Natural killer cell (primary cell): ENCODE measurements around the gene ICA1. TPM values are rescaled to one million over a fixed set of nuclear protein-coding genes. Genes with fewer than 3 reads are reported as not detected.
A peak's percentile ranks its signal among the peaks of the same experiment; 100 is the strongest.

Experiments used
- ATAC-seq, 3 donors: fragments of 150-1000 bp in 2 of 3; fragments of 200-7000 bp in 1 of 3; cut with Tn5 transposase; 1 replicate in 1 of 3; 2 replicates in 2 of 3; pipeline ENCODE4 v1.10.0; 2021; ENCODE audit warnings: mild to moderate bottlenecking in 2 of 3, moderate library complexity in 2 of 3
- DNase-seq, 2 donors: peaks; one replicate each; pipeline versions ENCODE4 v3.0.0 to v3.0.0-alpha.2; 2013 to 2021; ENCODE audit warnings: mixed read lengths in 1 of 2
- H3K27ac ChIP-seq: one replicate; pipeline ENCODE4 v1.5.1; 2013; ENCODE audit warnings: mild to moderate bottlenecking, low read length
- H3K27me3 ChIP-seq: one replicate; pipeline ENCODE4 v1.6.1; 2013; ENCODE audit warnings: low read length; ENCODE audit not compliant: control insufficient read depth, insufficient read depth
- H3K36me3 ChIP-seq: one replicate; pipeline ENCODE4 v1.6.1; 2013; ENCODE audit warnings: low read length; ENCODE audit not compliant: control insufficient read depth, insufficient read depth
- H3K4me1 ChIP-seq: one replicate; pipeline ENCODE4 v1.6.1; 2013; ENCODE audit warnings: low read length; ENCODE audit not compliant: control insufficient read depth, insufficient read depth
- H3K4me3 ChIP-seq: one replicate; pipeline ENCODE4 v1.5.1; 2013; ENCODE audit warnings: low read length
- H3K9me3 ChIP-seq: one replicate; pipeline ENCODE4 v1.6.1; 2013; ENCODE audit warnings: low read length; ENCODE audit not compliant: control insufficient read depth, insufficient read depth
- H3K27ac Mint-ChIP-seq, 2 donors: one replicate each; pipeline ENCODE4 v1.8.0; 2022; ENCODE audit warnings: mild to moderate bottlenecking in 2 of 2, mixed read lengths in 2 of 2, moderate library complexity in 1 of 2
- H3K27me3 Mint-ChIP-seq, 2 donors: one replicate each; pipeline ENCODE4 v1.8.0; 2022; ENCODE audit warnings: low read depth in 2 of 2, mixed read lengths in 2 of 2
- H3K36me3 Mint-ChIP-seq: one replicate; pipeline ENCODE4 v1.8.0; 2022; ENCODE audit warnings: mixed read lengths
- H3K4me1 Mint-ChIP-seq, 2 donors: one replicate each; pipeline ENCODE4 v1.8.0; 2022; ENCODE audit warnings: mixed read lengths in 2 of 2
- H3K4me3 Mint-ChIP-seq: one replicate; pipeline ENCODE4 v1.8.0; 2022; ENCODE audit warnings: mild to moderate bottlenecking, moderate library complexity, mixed read lengths
- H3K9me3 Mint-ChIP-seq, 2 donors: one replicate each; pipeline ENCODE4 v1.8.0; 2022; ENCODE audit warnings: mixed read lengths in 2 of 2
- CTCF ChIP-seq: fragments of 200-600 bp; IDR thresholded peaks from one replicate; pipeline ENCODE4 v1.8.0; 2022; ENCODE audit warnings: antibody characterized with exemption
- WGBS: methylation state at CpG from one replicate; pipeline ENCODE4 v1.1.7; 2013; ENCODE audit warnings: missing lambda C conversion rate; ENCODE audit not compliant: insufficient coverage; 5-methylcytosine and 5-hydroxymethylcytosine counted together
- intact Hi-C: fragments of 100-400 bp; cut with micrococcal nuclease; formaldehyde crosslinking; loops from one replicate; pipeline ENCODE4 v1.14.2; 2022
- total RNA-seq, 4 donors: library from RNA; stranded (reverse); fragments of 120-200 nt in 1 of 4; gene quantifications; one replicate each; pipeline versions ENCODE4 v1.2.3 to v1.2.4, GENCODE V29; 2013 to 2022

ICA1 gene
- total RNA-seq, 3 donors from 2014 or later (not counting 1 experiment from before 2014, with no cell fraction given), result 0.75 to 1.9 (median 1.4) TPM

GRCh38 chr7:8152489-8153192 is 109.3 kb downstream of the ICA1 start:
- Mint-ChIP-seq H3K27ac (peak overlapping the region; percentile 75 to 95), H3K9me3 (peaks cover 3 to 12% of the 10 kb centered on the region in 2 donors), H3K36me3 (no peaks in the 10 kb centered on the region), H3K4me1 (peaks cover 39 to 42% of the 10 kb centered on the region in 2 donors), H3K27me3 (peaks cover 0 to 4% of the 10 kb centered on the region in 2 donors), H3K4me3 (peak overlapping the region; percentile 53)
- ATAC-seq, result peak; percentile 57 to 74 (median 68)
- intact Hi-C loops, result loop anchor here (1.0 to 2.0 kb wide), 4 partner anchors 20 to 46 kb away; no protein-coding TSS in a partner anchor
- H3K27me3 ChIP-seq, result no peaks in the 10 kb centered on the region
- H3K4me3 ChIP-seq, result no peak overlapping the region
- TF ChIP-seq CTCF, result no peak
- H3K27ac ChIP-seq, result peak overlapping the region; percentile 0
- H3K36me3 ChIP-seq, result no peaks in the 10 kb centered on the region
- peaks cover 9% of the 10 kb centered on the region for H3K4me1 ChIP-seq
- peak; percentile 52 to 55 for DNase-seq
- WGBS, result 48% methylated on average over 4 of the region's 4 CpGs
- H3K9me3 ChIP-seq, result peaks cover 12% of the 10 kb centered on the region

- Mint-ChIP-seq H3K4me3 (no peak overlapping the region), H3K27ac (peak overlapping the region; percentile 75 to 95), H3K27me3 (peaks cover 0 to 4% of the 10 kb centered on the region in 2 donors), H3K36me3 (no peaks in the 10 kb centered on the region), H3K4me1 (peaks cover 39 to 47% of the 10 kb centered on the region in 2 donors), H3K9me3 (peaks cover 3 to 12% of the 10 kb centered on the region in 2 donors)
- Histone ChIP-seq H3K4me3 (no peak overlapping the region), H3K4me1 (peaks cover 9% of the 10 kb centered on the region), H3K9me3 (peaks cover 12% of the 10 kb centered on the region), H3K36me3 (no peaks in the 10 kb centered on the region), H3K27ac (no peak overlapping the region), H3K27me3 (no peaks in the 10 kb centered on the region)
- TF ChIP-seq CTCF, result no peak
- no peak for ATAC-seq
- intact Hi-C loops, result no loop called here
- WGBS, result over 99% methylated on average over 5 of the region's 7 CpGs
- DNase-seq, result no peak
Measured at GRCh38 chr7:8151161-8151725, 110.7 kb downstream of the ICA1 start.

GRCh38 chr7:8149222-8149621 is 112.7 kb downstream of the ICA1 start:
- no peaks in the 10 kb centered on the region for H3K36me3 Mint-ChIP-seq
- H3K4me1 Mint-ChIP-seq, result peaks cover 30 to 54% of the 10 kb centered on the region in 2 donors
- peaks cover 3 to 12% of the 10 kb centered on the region in 2 donors for H3K9me3 Mint-ChIP-seq
- no peak overlapping the region for H3K4me3 Mint-ChIP-seq
- Histone ChIP-seq H3K27me3 (no peaks in the 10 kb centered on the region), H3K4me3 (no peak overlapping the region), H3K36me3 (no peaks in the 10 kb centered on the region), H3K27ac (no peak overlapping the region), H3K4me1 (peaks cover 9% of the 10 kb centered on the region), H3K9me3 (peaks cover 12% of the 10 kb centered on the region)
- DNase-seq, result peak in 1 of 2 donors; percentile 49
- H3K27ac Mint-ChIP-seq, result no peak overlapping the region
- intact Hi-C loops, result no loop called here
- H3K27me3 Mint-ChIP-seq, result peaks cover 0 to 4% of the 10 kb centered on the region in 2 donors
- no peak for TF ChIP-seq CTCF
- WGBS, result 0% methylated on average over 3 of the region's 4 CpGs
- peak in 1 of 3 donors; percentile 43 for ATAC-seq
